ENCODE data around the gene MKNK1. TPM values are rescaled to one million over a fixed set of nuclear protein-coding genes. Genes with fewer than 3 reads are reported as not detected.

Gene MKNK1
- total and polyA plus RNA-seq, 2 of the 4 experiments (the other 2 are of a cell fraction), result 14.3 to 35.2 TPM

DNA sequence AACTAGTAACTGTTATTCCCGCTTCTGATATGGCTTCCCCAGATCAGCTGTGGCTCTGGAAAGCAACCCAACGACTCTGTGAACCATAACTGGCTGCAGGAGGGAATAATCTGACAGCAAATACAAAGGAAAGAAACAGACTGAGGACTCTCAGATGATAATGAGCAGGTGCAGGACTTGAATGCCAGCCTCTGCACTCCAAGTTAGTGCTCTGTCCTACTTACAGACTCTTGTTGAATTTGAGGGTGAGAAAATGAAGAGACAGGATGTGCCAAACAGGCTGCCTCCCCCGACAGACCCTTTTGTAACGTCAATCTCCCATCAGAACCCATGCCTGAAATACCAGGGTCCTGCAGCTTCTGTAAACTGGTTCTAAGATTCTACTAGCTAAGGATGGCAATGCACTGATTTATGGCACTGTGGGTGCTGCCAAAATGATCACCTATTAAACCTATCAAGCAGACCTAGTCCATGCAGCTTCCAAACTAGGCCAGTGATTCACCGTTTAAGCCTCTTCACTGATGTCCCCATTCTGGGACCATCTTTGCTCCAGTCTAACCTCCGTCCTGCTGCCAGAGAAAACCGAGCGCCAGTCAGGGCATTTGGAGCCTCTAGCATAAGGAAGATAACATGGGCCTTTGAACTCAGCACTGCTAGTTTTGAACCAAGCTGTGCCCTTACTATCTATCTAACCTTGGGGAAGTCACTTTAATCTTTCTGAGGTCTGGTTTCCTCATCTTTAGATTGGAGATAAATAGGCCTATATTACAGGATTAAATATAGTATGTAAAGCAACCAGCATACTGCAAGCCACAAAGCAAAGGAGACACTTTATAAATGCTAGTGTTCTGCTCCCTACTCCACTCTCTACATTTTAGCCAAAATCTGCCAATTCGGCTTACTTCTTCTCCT is 4.8 kb downstream of the MKNK1 start:
- H2AK5ac ChIP-seq (ENCODE audit: low read depth, low read length), result no peak overlapping the region
- CTCF ChIA-PET, result interaction anchor here (1.3 kb wide), 1 partner anchor 10 kb away, joined by 3 read pairs; no protein-coding TSS in a partner anchor
- no peak overlapping the region for H3K23ac ChIP-seq (ENCODE audit: low read depth, low read length)
- no peak overlapping the region for H2BK5ac ChIP-seq (ENCODE audit: low read depth, low read length, poor library complexity, severe bottlenecking)
- no peaks in the 10 kb centered on the region for H3K9me3 ChIP-seq (ENCODE audit: control insufficient read depth, insufficient read depth, low read length)
- no peak overlapping the region for H2AFZ ChIP-seq (replicated peaks; ENCODE audit: low read length, poor library complexity)
- no peak overlapping the region; the same call in 1 of the 2 replicates for H3K4me2 ChIP-seq (ENCODE audit: low read depth, low read length)
- dilution Hi-C loops (cut with HindIII; ENCODE audit: low sequenced_read_pairs, unreplicated experiment), result no loop called here
- no peak overlapping the region for H3K18ac ChIP-seq (ENCODE audit: low read depth, low read length)
- no peak overlapping the region for H4K5ac ChIP-seq (ENCODE audit: low read depth, low read length)
- BruUV-seq (replicated peaks), result no TSS peak
- H3K4me3 ChIP-seq (ENCODE audit: insufficient read depth, low read depth, low read length), result no peak overlapping the region
- no peak overlapping the region for H3K56ac ChIP-seq (ENCODE audit: extremely low read depth, insufficient read depth, low read length)
- ATAC-seq (ENCODE audit: low read depth), result no peak
- no peak overlapping the region for H2AK9ac ChIP-seq (replicated peaks; ENCODE audit: low read depth, low read length, poor library complexity)
- no peak overlapping the region for H4K91ac ChIP-seq (ENCODE audit: insufficient read depth, low read depth, low read length)
- no peak overlapping the region for H3K27ac ChIP-seq (ENCODE audit: insufficient read depth, low read length)
- H3K27me3 ChIP-seq (ENCODE audit: control insufficient read depth, insufficient read depth, low read length), result no peaks in the 10 kb centered on the region
- H4K20me1 ChIP-seq (ENCODE audit: insufficient read depth, low read length), result peaks cover 20% of the 10 kb centered on the region; the same call in 1 of the 2 replicates
- H3K9ac ChIP-seq (ENCODE audit: low read depth, low read length), result no peak overlapping the region; the same call in 1 of the 2 replicates
- no peak overlapping the region for H4K8ac ChIP-seq (ENCODE audit: low read depth in 2 of 2, low read length in 2 of 2)
- POLR2A ChIA-PET (ENCODE audit: unreplicated experiment), result no interaction called here
- peaks cover 32% of the 10 kb centered on the region for H3K9me1 ChIP-seq (ENCODE audit: insufficient read depth, low read length)
- 0 out of 2 replicates have a peak overlapping the region, but pooled peaks have one; percentile 7 for H3K14ac ChIP-seq (replicated peaks; ENCODE audit: low read depth, low read length)
- H3K4ac ChIP-seq (ENCODE audit: low read depth, low read length), result no peak overlapping the region
- DNase-seq, result no peak
- intact Hi-C loops (cut with micrococcal nuclease), result no loop called here
- peaks cover 37 to 79% of the 10 kb centered on the region in 2 experiments for H3K79me1 ChIP-seq (ENCODE audit: low read depth in 1 of 2, low read length in 2 of 2)
- 100% methylated on average over 1 of the region's 9 CpGs; no CpG with 5 or more reads in 1 of the 2 experiments for WGBS, 2 experiments (ENCODE audit: extremely low coverage in 2 of 2, insufficient read length in 1 of 2)
- 0 out of 2 replicates have a peak overlapping the region, but pooled peaks have one; percentile 11 for H2BK20ac ChIP-seq (ENCODE audit: low read depth, low read length)
- H3K4me1 ChIP-seq (ENCODE audit: control insufficient read depth, insufficient read depth, low read length), result peaks cover 10% of the 10 kb centered on the region
- no peak overlapping the region for H2BK15ac ChIP-seq (ENCODE audit: low read depth, low read length)
- H3K36me3 ChIP-seq (ENCODE audit: control insufficient read depth, insufficient read depth, low read length), result peaks cover 1% of the 10 kb centered on the region; the same call in 1 of the 2 replicates
- H2BK120ac ChIP-seq (ENCODE audit: low read depth, low read length), result no peak overlapping the region
- in situ Hi-C loops (cut with MboI; ENCODE audit: low sequenced_read_pairs), result no loop called here
- no peak for TF ChIP-seq MAZ (IDR thresholded peaks at IDR 0.05; ENCODE audit: borderline replicate concordance, low read depth, low read length)
- TF ChIP-seq NFE2L2 (IDR thresholded peaks at IDR 0.05; ENCODE audit: low read depth, low read length), result no peak
- no peak for TF ChIP-seq MXI1 (IDR thresholded peaks at IDR 0.05; ENCODE audit: borderline replicate concordance, low read depth, low read length)
- no peak for TF ChIP-seq FOS (IDR thresholded peaks at IDR 0.05; ENCODE audit: low read depth, low read length)
- no peak for TF ChIP-seq CHD1 (IDR thresholded peaks at IDR 0.05; ENCODE audit: low read depth, low read length)
- no peak for TF ChIP-seq RAD21 (IDR thresholded peaks at IDR 0.05; ENCODE audit: low read length)
- no peak for TF ChIP-seq CEBPB (IDR thresholded peaks at IDR 0.05; ENCODE audit: low read depth, low read length)
- TF ChIP-seq POLR2A (IDR thresholded peaks at IDR 0.05; ENCODE audit: low read depth, low read length), result no peak
- TF ChIP-seq SMC3 (IDR thresholded peaks at IDR 0.05; ENCODE audit: low read depth, low read length), result no peak
- TF ChIP-seq RFX5 (IDR thresholded peaks at IDR 0.05; ENCODE audit: low read depth, low read length), result no peak
- TF ChIP-seq MAFK (IDR thresholded peaks at IDR 0.05; ENCODE audit: low read depth, low read length), result no peak
- no peak for TF ChIP-seq RCOR1 (IDR thresholded peaks at IDR 0.05; ENCODE audit: insufficient replicate concordance, low read length)
- TF ChIP-seq, protein P1, sequence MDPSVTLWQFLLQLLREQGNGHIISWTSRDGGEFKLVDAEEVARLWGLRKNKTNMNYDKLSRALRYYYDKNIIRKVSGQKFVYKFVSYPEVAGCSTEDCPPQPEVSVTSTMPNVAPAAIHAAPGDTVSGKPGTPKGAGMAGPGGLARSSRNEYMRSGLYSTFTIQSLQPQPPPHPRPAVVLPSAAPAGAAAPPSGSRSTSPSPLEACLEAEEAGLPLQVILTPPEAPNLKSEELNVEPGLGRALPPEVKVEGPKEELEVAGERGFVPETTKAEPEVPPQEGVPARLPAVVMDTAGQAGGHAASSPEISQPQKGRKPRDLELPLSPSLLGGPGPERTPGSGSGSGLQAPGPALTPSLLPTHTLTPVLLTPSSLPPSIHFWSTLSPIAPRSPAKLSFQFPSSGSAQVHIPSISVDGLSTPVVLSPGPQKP (IDR thresholded peaks at IDR 0.05; ENCODE audit: borderline replicate concordance, low read depth, low read length), result no peak
- TF ChIP-seq, protein P2, sequence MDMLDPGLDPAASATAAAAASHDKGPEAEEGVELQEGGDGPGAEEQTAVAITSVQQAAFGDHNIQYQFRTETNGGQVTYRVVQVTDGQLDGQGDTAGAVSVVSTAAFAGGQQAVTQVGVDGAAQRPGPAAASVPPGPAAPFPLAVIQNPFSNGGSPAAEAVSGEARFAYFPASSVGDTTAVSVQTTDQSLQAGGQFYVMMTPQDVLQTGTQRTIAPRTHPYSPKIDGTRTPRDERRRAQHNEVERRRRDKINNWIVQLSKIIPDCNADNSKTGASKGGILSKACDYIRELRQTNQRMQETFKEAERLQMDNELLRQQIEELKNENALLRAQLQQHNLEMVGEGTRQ (IDR thresholded peaks at IDR 0.05; ENCODE audit: low read depth, low read length), result no peak
- TF ChIP-seq BHLHE40 (IDR thresholded peaks at IDR 0.05; ENCODE audit: low read depth, low read length), result no peak

Measured in IMR-90 (cell line).